HG02885 (cell line): ENCODE data around the gene CTNND1.

ENCODE experiments used
- ATAC-seq: cut with Tn5 transposase; IDR thresholded peaks from one replicate; pipeline ENCODE4 v1.9.1; 2021; ENCODE audit warnings: mild to moderate bottlenecking; ENCODE audit not compliant: unreplicated experiment, poor library complexity

Gene CTNND1

DNA sequence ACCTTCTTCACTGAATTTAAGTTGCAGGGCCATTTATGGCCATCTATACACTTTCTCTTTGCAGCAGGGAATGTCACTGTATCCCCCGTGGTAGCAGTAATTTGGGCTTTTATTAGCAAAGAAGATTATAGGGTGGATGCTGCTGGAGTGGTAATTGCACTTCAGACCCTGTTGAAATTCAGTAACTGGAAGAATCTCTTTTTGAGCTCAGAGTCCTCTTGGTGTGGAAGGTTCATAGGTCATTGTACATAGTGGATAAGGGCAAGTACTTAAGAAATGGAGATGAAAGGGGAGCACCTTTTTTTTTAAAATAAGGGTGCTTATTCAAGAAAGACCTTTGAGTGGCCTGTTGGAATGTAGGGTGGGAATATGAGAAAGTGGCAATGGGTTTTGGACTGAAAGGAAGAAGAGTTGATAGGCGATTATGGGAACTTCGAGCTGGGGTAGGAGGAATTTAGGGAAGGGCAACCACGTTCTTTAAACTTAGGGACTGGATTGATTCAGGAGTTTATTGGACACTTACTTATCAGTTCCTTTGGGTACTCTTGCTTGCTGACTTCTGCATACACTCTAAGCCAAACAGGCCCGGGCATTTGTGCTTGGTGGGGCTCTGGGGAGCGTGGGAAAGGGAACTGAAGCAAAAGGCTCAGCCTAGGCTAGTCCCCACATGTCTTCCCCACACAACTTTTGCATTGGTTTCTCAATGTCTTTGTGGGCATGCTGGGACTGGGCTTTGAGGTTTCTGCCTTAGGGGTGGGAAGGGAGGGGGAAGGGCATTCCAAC is 26.5 kb downstream of the CTNND1 start:
- ATAC-seq, result no peak

DNA sequence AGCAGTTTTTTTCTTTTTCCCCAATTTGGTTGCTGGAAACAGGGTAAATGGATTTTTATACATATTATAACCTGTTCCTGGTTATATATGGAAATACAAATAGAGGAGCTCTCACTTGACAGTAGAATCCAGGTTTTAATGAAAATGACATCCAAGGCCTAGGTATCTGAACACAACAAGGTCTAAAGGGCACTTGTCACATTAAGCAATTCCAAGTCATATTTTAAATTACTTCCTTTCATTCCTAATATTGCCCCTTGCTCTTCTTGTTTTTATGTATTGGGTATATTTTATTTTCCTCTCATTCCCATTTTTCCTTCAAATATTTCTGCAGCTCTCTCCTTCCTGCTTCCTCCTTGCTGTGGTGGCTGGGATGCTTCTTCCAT is 27.1 kb downstream of the CTNND1 start:
- no peak for ATAC-seq

DNA sequence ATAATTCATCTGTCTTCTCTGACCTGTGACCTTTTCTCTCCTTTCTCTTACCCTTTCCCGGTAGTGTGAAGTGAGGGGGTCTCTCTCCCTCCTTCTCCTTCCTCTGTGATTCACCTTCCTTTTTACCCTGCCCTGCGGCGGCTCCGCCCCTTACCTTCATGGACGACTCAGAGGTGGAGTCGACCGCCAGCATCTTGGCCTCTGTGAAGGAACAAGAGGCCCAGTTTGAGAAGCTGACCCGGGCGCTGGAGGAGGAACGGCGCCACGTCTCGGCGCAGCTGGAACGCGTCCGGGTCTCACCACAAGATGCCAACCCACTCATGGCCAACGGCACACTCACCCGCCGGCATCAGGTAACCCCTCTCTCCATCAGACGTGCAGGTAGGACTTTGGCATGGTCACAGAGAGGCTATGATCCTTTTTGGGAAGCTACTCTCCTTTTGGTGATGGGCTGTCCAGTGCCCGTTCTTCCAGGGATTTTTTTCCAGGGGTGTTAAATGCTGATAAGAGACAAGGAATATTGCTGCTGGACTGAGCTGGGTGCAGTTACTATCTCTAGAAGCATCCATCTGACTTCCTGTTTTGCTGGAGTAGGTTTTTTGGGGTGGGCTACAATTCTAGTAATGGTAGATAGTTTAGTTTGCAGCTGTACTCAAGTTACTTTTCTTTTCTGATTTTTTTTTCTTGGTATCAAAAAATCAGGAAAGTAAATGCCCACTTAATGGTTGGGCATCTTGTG is 29.9 kb downstream of the CTNND1 start:
- no peak for ATAC-seq

DNA sequence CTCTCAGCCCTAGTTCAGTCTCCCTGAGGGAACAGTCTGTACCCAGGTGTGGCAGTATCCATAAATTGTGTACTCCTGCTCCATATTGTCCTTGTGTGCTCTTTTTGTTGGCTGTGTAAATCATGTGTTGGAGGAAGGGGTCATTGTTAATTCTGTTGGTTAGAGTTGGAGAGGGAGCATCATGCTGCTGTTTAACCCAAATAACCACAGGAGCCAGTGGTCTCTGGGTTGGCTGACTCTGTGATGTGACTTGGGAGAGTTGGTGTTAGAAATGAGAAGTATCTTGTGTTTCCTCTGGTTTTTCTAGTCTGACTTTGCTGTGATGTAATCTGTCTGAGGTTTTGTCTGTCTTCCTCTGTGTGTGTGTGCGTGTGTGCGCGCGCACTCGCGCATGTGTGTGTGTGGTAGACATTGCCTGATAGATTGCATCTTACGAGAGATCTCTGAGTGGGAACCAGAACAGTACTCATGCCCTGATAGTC is 30.5 kb downstream of the CTNND1 start:
- ATAC-seq, result peak; percentile 90

DNA sequence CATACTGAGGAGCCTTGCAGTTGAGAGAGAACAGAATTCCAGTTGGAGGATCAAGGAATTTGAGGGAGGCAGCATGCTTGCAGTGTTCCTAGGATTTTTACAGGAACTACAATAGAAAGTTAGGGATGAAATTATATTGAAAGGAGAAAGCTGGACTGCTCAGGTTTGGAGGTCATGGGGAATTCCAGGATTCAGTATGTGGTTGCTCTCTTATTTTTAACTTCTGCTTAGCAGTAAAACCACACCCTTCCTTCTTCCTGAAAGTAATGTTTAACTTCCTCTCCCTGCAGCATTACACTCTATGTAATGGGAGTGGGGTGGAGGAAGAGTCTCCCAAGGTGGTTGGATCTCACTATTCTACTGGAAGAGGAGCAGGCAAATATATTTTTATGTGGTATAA is 31.3 kb downstream of the CTNND1 start:
- no peak for ATAC-seq

DNA sequence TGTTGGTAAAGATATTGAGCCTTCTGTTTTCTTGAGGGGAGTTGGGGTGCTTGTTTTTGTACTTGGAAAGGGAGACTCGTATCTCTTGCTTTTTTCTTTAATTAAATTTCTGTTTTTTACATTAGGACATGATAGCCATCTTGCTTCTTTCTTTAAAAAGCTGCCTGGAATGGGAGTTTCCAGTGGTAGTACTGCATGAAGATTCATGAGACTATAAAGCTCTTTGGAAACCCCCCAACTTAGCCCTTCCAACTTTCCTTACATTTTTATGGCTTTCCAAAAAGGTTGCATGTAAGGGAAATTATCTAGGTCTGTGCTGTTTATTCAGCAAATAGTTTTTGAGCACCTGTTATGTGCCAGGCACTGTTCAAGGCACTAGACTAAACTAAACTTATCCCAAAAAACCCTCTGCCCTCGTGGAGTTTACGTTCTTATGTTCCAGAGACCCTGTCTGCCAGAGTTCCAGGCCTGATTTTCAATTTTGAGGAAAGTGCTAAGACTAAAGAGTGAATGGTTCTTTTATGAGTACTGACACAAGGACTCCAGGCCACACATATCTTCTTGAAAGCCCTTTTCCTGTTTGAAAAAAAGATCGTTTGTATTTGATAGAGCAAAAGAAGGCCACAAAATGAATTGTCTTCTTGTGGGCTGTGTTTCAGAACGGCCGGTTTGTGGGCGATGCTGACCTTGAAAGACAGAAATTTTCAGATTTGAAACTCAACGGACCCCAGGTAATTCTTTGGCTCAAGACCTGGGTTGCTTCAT is 31.9 kb downstream of the CTNND1 start:
- ATAC-seq, result no peak

DNA sequence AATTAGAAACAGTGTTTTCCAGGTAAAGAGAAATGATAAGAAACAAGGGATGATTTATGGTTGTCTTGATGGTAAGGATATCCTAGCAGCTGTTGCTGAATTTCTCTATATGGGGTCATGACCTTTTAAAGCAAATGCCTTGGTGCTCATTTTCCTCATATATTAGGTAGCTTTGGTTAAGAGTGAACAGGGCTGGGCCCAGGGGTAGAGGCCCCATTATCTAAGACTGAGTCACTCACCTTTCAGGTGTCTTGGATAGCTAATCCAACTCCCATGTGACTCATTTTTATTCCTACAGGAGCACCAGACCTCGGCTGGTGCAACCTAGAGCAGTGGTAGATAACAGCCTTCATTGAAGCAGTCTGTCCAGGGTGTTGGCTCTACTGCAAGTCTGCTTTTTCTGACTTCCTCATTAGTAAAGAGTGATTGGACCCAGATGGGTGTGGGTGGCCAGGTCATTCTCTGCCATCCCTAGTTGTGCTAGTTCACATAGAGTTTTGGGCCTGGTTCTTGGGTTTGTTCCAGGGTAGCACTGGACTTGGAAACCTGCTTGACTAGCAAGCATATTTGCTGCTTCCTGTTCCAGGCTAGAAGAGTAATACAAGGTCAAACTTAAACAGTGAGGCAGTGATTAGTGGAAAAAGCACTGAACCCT is 37.4 kb downstream of the CTNND1 start:
- peak; percentile 42 for ATAC-seq

DNA sequence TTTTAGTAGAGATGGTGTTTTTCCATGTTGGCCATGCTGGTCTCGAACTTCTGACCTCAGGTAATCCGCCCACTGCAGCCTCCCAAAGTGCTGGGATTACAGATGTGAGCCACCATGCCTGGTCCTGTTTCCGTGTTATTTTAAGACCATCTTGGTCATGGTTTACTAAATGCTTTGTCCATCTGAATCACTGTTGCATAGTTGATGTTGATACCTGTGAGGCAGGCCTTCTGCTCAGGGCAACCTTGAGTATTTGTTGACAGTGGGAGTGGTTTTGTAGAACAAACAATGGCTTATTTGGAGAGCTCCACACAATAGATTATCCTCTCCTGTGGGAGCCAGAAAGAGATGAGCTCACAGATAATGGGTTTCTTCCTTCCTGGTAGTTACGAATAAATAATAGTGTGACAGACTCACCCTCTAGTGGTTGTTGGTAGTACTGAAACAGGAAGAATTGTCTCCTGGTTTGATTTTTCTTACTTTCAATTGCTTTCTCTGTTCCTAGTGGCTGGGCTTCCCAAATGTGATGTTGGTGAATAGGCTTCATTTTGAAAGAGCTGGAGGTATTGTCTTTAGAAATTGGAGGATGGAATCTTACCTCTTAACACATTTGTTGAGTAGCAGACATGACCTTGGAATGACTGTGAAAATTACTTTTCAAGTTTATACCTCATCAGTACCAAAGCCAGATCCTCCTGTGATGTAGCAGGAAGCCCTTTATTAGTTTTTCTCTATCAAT is 39.0 kb downstream of the CTNND1 start:
- ATAC-seq, result peak; percentile 89

DNA sequence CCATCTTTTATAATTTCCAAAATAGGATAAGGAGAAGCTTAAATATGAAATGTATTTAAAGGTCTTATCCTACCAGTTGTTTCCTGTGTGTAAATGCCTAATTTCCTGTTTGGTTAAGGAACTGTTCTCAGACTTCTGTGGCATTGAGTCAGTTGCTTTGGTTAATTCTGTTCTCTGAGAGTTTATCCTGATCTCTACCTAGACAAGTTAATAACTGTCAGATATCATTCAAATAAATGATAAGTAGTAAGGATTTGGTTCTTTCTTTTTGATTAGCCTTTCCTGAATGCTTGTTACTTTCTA is 39.5 kb downstream of the CTNND1 start:
- ATAC-seq, result peak; percentile 11

DNA sequence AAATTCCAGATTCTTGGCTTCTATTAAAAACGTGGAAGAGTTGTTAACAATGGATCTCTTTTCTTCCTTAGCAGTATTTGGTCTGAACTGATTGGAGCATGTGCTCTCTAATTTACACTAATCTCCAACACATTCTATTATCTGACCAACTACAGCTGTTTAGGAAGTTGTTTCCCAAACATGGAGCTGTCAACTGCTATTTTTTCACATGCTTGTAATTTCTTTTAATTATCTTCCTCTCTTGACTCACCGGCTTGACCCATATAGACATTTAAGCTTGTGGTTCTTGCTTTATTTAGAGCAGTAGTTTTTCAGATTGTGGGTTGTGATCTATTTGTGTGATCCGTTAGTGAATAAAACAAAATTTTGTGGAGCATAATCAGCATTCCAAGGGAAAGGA is 40.8 kb downstream of the CTNND1 start:
- ATAC-seq, result no peak

DNA sequence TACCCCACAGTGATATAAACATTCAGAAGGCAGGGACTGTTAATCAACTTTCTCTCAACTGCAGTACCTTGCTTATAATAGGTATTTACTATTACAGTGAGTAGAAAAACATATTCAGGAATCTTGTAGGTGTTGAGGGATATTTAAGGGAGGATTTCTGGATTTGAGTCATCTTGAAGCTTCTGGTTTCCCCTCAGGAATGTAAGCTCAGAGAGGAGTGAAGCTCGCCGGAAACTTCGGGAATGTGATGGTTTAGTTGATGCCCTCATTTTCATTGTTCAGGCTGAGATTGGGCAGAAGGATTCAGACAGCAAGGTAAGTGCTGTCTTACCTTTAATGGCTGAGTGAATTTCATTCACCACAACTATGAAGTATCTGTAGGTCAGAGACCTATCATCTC is 42.9 kb downstream of the CTNND1 start:
- ATAC-seq, result no peak

DNA sequence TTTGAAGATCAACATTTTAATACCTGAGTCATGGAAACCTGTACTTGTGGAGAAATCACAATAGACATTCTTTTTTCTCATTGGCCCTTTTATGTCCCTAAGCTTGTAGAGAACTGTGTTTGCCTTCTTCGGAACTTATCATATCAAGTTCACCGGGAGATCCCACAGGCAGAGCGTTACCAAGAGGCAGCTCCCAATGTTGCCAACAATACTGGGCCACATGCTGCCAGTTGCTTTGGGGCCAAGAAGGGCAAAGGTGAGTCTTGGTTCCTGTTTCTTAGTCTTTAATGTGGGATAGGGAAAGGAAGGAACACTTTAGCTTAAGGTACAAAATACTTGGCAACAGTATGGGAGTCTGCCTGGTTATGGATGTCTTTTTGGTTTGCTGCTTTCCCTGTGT is 44.2 kb downstream of the CTNND1 start:
- ATAC-seq, result no peak

DNA sequence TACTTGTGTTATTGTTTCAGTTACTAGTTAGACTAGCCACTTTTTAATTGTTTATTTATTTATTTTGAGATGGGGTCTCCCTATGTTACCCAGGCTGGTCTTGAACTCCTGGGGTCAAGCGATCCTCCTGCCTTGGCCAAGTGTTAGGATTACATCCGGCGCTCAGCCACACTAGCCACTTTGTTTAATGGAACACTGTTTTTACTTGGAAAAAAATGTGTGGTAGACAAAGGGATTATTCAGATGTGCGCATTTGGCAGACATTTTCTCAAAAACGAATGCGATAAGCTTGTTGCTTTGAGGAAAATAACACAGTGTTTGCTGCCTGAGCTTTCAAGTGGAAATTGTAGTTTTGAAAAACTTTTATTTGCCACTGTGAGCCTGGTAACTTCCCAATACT is 51.0 kb downstream of the CTNND1 start:
- ATAC-seq, result no peak

DNA sequence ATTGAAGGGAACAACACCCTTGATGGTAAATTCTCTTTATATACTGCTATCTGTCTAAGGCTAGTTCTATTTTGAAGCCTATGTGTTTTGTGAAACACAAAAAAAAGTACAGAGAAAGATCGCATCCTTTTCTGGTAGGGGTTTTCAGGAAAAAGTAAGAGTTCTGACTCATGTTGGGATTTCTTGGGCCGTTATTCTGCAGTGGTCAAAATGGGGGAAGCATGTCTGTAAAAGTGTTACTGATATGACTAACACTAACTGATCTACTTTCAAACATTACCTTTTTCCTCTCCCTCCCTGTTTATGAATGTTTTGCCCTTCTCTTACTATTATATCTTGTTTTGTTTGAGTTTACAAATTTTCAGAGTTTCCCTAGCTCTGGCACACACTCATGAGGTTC is 53.9 kb downstream of the CTNND1 start:
- ATAC-seq, result peak; percentile 88

DNA sequence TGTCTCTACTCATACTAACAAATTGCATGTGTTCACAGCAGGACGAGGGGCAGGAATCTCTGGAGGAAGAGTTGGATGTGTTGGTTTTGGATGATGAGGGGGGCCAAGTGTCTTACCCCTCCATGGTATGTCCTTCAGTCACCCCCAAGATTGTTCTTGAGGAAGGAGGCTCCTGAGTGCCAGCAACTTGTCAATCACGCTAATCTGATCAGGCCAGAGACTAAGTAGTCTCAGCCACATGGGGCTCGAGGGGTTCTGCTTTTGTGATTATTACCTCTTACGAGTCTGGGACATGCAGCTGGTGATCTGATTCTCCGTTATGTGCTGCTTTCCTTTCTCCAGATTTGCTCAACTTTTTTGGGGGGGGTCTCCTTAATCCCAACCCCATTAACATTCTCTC is 54.3 kb downstream of the CTNND1 start:
- peak; percentile 35 for ATAC-seq

DNA sequence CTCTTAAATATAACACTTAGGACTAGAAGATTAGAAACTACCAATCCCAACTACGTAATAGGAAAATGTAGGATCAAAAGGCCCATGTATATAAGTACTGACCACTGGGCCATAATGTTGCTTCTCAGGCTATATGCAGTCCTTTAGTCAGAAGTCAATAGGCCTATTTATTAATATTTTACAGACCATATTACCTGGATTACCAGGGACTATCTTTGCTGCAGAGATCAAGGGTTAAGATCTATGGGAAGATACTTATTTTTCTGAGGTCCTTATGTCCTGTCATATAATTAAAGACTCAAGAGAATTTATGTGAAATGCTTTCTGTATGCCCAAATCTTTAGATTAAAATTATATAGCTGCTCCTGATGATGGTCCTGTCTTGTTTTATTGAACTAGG is 57.2 kb downstream of the CTNND1 start:
- no peak for ATAC-seq

DNA sequence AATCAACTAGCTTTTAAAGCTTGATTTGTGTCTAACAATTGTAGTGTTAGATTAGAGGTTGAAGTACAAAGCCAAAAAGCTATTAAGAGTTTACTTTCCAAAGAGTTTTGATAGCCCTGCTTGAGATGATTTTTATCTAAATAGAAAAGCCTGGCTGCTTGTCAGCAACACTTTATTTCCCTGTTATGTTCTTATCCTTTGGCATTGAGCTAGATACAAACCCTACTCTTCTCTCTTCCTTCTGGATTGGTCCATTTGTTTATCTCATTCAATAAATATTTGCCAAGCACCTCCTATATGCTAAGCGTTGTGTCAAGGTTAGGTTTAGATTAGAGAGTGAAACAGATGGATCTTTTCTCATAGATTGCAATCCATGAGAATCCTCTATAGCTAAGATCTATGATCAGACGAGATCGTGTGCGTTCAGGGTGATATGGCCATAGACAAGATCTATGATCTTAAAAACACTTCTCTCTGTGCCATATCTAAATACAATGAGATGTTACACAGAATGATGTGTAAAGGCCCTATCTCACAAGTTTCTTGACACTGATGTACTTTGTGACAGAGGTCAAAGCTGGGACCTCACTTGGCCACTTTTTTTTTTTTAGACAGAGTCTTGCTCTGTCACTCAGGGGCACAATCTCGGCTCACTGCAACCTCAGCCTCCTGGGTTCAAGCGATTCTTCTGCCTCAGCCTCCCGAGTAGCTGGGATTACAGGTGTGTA is 57.8 kb downstream of the CTNND1 start:
- ATAC-seq, result no peak

DNA sequence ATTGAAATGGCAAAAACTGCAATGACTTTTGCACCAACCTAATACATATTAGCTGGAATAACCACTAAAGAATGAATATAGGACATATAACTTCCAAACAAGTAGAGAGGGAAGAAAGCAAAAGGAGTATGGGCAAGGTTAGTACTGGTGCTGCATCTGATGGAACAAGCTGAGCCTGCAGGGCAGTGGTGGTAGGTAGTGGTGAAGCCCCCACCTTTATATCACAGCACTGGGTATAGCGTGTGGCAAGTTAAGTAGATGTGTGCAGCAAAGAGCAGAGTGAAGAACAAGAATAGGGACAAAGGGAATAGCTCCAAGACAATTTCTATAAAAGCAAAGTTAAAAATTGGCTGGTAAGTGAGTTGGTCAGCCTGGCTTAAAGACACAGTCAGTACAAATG is 62.3 kb downstream of the CTNND1 start:
- no peak for ATAC-seq

DNA sequence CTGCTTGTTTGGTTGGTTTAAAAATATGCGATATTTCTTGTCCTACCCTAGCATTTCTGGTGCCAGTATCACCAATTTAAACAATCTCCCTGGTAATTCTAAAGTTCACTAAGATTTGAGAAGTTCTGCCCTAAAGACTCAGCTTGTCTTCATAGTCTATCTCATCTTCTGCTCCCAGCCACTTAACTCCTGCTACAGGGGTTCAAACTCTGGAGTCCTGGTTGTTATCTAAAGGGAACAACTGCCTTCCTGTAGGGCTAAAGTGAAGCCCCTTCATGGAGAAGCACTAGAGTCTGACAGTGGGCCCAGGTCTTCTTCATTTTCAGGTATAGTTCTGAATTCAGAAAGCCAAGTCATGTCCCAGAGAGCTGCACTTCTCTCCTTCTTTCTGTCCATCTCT is 73.2 kb downstream of the CTNND1 start:
- no peak for ATAC-seq
